ENCODE data around the gene FAM98C.
"Not testable (repeated sequence)": the region's sequence is repeated elsewhere in the genome, so short reads cannot be mapped to it uniquely, and the experiment has no call there.

Gene FAM98C

DNA sequence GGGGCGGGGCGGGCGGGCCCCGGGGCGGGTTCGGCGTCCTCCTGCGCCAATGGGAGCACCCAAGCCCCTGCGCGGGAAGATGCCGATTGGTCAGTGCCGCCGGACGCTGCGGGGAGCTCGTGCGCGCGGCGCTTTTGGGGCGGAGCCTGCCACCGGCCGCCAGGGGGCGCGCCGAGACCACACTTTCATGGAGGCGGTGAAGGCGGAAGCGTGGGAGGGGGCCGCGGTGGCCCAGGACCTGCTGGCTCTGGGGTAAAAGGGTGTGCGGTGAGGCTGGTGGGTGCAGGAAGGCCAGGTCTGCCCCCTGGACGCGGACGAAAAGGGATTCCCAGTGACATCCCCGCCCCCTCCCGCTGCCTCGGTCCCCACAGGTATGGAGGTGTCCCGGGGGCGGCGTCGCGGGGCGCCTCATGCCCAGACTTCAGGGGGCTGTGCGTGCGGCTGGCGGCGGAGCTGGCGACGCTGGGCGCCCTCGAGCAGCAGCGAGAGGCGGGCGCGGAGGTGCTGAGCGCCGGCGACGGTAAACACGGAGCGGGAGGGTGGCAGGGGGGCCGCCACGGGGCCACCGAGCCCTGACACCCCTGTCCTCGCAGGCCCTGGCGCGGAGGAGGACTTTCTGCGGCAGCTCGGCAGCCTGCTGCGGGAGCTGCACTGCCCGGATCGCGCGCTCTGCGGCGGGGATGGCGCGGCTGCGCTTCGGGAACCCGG, at the start of gene FAM98C:
Gene FAM98C (plus strand): TSS at position 127 of the 708 bp plus-strand sequence. CDS start 61 bp downstream, at position 188.
- DNase-seq = peak; percentile 100

DNA sequence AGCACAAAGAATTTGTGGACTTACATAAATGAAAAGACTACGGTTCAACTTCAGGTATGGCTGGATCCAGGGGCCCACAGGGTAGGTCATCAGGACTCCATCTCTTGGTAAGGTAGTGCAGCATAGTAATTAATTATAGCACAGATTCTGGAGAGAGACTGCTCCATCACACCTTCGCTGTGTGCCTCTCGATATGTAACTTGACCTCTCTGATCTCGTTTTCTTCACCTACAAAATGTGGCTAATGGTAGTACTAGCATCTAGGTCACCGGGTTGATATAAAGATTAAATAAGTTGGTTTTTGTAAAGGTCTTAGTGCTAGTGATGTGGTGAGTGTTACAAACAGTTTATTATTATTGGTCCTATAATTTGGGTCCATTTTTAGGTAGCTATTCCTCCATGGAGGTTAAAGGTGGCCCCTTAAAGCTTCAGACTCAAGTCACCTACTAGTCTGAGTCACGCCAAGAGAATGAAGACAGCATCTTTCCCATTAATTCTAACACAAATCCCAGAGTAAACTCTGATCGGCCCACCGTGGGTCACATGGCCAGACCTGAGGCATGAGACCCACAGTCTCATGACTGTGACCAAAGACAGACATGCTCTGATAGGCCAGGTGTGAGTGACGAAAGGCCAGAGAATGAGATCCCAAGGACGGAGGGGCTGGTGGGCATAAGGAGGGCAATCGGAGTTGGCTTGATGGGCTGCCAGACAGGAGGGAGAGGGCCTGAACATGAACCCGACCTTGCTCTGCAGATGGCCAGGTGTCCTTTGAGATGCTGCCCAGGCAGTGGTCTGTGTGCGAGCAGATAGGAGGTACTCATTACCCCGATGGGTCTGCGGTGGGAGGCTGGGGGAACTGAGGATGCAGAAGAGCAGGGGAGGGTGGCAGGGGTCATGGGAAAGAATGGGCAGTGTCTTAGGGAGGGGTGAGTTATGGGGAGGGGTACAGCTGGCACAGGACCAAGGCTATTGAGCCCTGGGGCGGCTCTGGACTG, 46.9 kb upstream of the FAM98C start:
- DNase-seq = no peak

DNA sequence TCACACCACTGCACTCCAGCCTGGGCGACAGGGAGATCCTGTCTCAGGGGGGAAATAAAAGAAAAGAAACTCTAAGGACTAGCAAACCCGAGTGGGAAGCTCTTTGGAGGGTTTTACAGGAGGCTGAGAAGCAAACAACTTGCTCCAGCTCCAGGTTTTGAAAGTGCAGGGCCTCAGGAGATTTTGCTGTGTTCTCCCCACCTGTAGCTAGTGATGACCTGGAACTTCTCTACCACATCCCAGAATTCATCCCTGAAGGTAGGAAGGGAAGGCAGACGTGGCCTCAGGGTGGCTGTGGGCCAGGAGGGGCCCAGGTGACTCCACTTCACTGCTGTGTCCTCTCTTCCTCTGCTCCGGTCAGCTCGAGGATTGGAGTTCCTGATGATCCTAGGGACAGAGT, 44.8 kb upstream of the FAM98C start:
- no peak for DNase-seq

DNA sequence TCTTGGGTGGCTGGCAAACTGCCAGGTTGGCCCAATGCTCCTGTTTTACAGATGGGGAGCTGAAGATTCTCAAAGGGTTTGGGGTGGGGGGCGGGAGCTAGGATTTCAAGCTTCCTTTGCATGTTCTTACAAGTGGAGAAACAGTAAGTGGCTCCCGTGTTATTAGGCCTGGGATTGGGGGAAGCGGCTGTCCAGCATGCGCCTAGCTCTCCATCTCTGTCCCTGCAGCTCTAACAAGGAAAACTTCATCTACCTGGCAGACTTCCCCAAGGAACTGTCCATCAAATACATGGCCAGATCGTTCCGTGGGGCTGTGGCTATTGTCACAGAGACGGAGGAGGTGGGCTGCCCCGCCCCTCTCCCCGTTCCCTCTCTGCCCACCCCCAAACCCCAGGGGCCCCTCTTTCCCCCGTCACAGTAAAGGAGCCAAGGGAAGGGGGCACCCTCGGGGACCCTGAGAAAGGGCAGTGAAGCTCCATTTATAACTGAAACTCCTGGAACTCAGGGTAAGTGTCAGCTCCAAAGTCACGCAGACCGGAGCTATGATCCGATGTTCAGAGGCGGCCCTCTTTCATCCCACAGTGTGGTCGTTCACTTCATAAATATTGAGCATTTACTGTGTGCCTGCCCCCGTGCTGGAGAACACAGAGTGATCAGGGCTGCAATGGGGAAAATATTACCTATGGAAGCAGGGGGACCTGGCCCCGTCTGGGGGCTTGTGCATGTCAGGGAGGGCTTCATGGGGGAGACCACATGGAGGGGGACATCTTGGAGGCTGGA, 43.5 kb upstream of the FAM98C start:
- no peak for DNase-seq

DNA sequence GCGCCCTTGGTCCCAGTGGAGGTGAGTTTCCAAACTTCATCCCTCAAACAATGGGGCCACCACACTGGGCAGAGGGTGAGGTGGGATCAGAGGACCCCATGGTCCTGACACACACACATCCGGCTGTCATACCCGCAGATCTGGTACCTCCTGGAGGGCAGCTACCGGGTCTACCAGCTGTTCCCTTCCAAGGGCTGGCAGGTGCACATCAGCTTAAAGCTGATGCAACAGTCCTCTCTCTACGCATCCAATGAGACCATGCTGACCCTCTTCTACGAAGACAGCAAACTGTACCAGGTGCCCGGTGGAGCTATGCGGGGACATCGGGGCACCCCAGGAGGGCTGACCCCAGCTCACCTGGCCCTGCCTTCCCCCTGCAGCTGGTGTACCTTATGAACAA, 42.5 kb upstream of the FAM98C start:
- DNase-seq = no peak

DNA sequence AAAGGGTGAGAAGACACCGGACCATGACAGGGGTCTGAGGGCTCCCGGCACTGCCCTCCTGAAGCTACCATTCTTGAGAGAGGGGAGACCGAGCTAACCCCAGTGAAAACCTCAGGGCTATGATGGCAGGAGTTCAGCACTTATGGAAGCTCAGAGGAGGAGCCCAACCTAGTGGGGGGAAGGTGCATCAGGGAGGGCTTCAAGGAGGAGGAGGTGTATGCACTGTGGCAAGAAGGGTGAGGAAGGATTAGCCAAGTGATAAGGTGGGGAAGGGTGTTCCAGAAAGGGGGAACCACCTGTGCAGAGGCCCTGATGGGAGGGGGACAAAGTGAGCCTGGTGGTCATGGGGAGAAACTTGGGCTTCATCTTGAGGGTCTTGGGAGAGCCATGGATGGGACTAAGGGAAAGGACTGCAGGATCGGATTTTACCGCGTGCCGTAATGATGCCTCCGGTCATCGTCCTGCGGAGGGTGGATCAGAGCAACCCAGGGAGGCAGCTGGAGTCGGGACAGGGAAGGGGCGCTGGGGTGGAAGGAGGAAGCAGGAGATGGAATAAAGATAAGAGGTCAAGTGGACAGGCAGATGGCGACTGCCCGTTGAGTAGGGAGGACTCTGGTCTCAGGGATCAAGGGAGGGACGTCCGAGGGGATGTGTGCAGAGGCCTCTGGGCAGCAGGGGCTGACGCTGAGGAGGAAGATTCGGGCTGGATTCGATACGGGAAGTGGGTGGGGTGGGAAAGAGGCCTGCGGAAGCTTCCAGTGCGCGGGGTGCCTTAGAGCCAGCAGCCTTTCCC, 41.9 kb upstream of the FAM98C start:
- DNase-seq = no peak

DNA sequence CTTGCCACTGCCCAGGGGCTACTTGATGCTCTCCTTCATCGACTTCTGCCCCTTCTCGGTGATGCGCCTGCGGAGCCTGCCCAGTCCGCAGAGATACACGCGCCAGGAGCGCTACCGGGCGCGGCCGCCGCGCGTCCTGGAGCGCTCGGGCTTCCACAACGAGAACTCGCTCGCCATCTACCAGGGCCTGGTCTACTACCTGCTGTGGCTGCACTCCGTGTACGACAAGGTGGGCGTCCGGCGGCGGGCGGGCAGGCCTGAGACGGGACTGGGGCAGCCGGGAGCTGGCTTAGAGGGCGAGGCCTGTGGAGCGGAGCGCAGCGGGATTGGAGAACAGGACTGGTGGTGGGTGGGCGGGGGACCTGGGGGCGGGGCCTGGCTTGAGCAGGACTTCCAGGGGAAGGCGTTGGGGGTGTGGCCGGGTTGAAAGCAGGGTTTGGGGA, 41.2 kb upstream of the FAM98C start:
- peak; percentile 96 for DNase-seq

DNA sequence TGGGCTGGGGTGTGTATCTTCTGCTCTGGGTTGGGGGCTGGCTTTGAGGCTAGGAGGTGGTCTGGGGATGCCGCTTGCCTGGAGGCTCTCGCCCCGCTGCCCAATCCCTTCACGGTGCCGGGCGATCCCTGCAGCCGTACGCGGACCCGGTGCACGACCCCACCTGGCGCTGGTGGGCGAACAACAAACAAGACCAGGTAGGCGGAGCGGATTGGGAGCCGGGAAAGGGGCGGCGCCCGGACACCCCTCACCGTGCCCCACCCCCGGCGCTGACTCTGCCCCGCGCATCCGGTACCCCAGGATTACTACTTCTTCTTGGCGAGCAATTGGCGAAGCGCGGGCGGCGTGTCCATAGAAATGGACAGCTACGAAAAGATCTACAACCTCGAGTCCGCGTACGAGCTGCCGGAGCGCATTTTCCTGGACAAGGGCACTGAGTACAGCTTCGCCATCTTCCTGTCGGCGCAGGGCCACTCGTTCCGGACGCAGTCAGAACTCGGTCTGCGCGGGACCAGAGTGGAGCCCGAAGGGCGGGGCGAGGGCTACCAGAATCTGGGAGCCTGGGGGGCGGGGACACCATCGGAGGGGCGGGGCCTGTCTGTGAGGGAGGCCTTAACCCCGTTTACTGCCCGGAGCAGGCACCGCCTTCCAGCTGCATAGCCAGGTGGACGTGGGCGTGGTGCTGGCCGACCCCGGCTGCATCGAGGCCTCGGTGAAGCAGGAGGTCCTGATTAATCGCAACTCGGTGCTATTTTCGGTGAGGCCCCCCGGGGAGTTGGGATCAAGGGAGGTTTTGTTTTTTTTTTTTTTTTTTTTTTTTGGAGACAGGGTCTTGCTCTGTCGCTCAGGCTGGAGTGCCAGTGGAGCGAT, 40.6 kb upstream of the FAM98C start:
- peak; percentile 97 for DNase-seq

DNA sequence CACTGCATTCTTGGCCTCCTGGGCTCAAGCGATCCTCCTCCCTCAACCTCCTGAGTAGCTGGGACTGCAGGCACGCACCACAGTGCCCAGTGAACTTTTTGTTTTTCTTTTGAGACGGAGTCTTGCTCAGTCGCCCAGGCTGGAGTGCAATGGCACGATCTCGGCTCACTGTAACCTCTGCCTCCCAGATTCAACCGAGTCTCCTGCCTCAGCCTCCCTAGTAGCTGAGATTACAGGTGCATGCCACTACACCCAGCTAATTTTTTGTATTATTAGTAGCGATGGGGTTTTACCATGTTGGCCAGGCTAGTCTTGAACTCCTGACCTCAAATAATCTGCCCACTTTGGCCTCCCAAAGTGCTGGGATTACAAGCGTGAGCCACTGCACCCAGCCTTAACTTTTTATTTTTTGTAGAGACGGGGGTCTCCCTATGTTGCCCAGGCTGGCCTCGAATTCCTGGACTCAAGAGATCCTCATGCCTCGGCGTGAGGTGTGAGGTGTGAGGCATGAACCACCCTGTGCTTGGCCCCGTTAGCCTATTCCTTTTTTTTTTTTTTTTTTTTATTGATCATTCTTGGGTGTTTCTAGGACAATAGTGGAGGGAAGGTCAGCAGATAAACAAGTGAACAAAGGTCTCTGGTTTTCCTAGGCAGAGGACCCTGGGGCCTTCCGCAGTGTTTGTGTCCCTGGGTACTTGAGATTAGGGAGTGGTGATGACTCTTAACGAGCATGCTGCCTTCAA, 39.8 kb upstream of the FAM98C start:
- DNase-seq = not testable (repeated sequence)

DNA sequence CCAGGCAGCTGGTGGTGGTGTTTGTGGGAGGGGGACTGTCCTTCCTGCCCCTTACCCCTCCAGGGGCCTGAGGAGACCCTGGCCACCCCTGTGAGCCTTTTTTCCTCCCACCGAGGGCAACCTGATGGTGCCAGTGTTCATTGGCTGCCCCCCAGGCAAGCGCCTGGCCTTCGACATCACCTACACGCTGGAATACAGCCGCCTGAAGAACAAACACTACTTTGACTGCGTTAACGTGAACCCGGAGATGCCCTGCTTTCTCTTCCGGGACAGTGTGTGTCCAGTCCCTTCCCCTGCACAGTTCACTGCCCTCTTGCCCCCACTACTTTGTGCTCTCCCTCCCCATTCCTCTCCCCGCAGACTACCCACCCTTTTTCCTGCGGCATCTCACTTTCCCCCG, 35.9 kb upstream of the FAM98C start:
- no peak for DNase-seq

DNA sequence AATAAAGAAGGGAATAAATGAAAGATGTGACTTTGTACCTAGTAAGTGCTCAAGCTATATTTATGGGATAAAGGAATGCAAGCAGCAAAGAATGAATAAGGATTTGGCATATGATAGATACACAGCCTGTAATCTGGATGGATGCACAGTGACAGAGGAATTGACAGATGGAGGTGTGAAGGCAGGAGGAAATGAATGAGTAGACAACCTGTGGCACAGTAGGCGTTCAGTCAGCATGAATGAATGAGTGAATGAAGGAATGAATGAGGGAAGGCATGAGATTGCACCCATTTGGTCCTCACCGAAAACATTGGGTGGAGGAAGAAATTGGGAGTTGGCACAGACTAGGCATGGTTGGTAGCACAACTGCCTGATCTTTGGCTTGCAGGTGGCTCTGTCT, 33.3 kb upstream of the FAM98C start:
- DNase-seq = no peak

DNA sequence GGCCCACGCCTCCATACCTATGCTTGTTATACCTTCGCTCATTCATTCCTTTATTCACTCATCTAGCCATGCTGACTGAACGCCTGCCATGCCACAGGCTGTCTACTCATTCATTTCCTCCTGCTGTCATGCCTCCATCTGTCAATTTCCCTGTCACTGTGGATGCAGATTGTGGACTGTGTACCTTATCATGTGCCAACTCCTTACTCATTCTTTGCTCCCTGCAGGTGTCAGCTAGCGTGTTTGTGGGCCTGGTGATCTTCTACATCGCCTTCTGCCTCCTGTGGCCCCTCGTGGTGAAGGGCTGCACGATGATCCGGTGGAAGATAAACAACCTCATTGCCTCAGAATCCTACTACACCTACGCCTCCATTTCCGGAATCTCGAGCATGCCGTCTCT, 32.6 kb upstream of the FAM98C start:
- DNase-seq = no peak

DNA sequence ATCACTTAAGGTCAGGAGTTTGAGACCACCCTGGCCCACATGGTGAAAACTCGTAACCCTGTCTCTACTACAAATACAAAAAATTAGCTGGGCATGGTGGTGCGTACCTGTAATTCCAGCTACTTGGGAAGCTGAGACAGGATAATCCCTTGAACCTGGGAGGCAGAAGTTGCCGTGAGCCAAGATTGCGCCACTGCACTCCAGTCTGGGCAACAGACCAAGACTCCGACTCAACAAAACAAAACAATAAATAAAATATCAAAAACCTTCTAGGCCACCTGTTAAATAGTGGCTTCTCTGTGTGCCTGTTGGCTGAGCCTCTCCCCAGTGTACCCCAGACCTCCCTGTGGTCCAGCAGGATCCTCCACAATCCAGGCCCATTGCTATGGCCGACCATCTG, 31.8 kb upstream of the FAM98C start:
- no peak for DNase-seq

DNA sequence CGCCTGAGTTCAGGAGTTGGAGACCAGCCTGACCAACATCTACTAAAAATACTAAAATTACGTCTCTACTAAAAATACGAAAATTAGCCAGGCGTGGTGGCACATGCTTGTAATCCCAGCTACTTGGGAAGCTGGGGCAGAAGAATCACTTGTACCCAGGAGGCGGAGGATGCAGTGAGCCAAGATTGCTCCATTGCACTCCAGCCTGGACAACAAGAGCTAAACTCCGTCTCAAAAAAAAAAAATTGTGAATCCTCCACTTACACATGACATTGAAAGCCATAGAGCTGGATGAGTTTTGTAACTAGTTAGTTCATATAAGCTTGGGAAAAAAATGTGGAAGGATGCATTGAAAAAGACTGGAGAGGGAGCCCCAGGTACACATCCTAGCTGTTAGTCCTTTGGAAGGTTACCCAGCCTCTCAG, 29.0 kb upstream of the FAM98C start:
- no peak for DNase-seq

DNA sequence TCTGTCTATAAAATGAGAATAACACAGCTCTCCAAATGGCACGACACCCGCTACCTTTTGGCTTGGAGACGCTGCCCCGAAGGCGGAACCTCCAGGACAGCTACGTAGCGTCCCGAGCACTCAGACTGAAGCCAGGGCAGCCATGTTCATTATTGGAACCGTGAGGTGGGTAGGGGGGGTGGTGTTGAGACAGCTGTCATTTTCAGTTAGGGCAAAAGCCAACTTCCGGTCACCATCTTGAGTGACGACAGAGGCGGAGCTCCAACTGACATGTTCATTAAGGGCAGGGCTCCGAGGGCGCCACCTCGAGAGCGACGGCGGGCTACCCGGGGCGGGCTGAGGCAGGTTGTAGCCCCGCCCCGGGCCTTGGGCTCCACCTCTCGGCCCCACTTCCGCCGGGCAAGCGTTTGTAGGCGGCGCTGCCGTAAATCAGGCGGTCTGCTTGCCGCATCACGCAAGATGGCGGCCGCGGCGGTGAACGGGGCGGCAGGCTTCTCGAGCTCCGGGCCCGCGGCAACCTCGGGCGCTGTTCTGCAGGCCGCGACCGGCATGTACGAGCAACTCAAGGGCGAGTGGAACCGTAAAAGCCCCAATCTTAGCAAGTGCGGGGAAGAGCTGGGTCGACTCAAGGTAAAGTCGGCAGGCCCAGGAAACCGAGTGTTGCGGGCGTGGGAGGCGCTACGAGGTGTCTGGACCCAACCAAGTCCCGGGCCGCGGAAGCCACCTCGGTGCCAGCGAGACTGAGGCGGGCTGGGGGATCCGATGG, 28.4 kb upstream of the FAM98C start, which contains the start of gene PSMD8:
Gene PSMD8 (plus strand): TSS at position 240 of the 766 bp plus-strand sequence. CDS start 31 bp downstream, at position 271.
- DNase-seq = peak; percentile 99

DNA sequence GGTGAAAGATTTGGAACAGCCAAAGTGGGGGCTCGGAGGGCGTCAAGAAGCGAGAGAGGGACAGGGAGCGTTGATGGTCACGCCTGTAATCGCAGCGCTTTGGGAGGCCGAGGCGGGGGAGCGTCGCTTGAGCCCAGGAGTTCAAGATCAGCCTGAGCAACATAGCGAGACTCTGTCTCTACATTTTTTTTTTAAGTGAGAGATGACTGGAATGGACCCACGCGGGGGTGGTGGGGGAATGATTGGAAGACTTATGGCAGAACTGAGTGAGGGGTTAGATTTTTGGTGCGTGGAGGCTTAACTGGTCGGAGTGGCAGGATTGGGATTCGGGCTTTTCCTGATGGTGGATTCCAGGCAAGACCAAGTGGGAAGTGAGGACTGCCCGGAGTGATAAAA, 27.8 kb upstream of the FAM98C start:
- no peak for DNase-seq

DNA sequence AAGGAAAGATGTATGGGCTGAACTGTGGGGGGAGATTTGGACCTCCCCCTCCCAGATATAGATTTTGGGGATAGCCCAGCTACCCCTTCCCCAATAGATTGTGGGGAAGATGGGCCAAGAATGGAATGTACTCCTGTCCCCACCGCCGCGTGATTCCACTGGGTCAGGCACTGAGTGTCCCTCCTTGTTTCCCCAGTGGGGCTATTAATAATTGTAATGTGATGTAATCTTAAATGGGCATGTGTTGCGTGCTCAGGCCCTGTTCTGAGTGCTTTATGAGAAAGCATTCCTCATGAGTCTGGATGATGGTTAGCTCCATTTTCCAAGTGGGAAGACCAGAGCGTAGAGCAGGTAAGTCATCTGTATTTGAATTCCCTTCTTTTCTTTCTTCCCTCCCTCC, 27.1 kb upstream of the FAM98C start:
- DNase-seq = no peak

DNA sequence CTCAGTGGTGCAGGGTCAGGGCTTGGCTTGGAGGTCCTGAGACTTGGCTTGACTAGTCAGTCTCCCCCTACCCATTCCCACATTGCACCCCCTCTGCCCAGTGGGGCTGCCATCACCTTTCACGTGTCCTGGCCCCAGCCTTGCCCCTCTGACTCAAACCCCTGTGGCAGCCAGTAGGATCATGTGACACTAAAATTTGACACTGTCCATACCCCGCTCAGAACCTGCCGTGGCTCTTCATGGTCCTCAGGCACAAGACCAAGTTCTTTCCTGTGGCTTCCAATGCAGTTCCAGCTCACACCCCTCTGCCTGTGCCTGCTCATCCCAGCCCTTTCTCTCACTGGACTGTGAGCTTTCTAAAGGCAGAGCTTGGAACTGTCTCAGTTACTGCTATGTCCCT, 26.3 kb upstream of the FAM98C start:
- no peak for DNase-seq

DNA sequence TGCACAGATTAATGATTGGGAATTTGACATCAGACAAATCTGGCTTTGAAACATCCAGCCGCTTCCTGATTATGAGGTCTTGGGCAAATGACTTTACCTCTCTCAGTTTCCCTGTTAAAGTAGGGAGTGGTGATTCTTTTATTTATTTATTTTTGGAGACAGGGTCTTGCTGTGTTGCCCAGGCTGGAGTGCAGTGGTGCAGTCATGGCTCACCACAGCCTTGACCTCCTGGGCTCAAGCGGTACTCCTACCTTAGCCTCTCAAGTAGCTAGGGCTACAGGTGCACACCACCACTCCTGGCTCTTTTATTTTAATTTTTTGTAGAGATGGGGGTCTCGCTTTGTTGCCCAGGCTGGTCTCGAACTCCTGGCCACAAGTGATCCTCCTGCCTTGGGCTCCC, 25.8 kb upstream of the FAM98C start:
- DNase-seq = no peak

DNA sequence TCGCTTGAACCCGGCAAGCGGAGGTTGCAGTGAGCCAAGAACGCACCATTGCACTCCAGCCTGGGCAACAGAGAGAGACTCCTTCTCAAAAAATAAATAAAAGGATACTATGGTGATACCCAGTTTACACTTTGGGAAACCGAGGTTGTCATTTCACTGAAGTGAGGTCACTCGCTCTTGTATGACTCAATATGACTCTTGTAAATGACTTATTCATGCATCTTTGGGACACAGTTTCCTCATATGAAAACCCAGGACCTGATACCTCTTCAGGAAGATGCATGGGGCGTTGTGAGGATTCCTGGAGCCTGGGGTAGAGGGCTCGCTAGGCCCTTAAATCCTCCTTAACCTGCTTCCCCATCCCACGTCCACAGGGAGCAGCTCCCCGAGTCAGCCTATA, 24.0 kb upstream of the FAM98C start:
- DNase-seq = peak; percentile 34
